GM18951 (cell line): ENCODE measurements around the gene TMEM51.

Experiments
- POLR2A ChIP-seq: IDR thresholded peaks from 4 replicates; pipeline ENCODE4 v1.6.1; 2011; ENCODE audit warnings: mild to moderate bottlenecking; ENCODE audit not compliant: insufficient read length, insufficient read depth; ENCODE audit errors: extremely low read depth
- in situ Hi-C: fragments of 300-500 bp; cut with MboI; formaldehyde crosslinking; loops from one replicate; pipeline ENCODE4 v1.12.0; 2022; ENCODE audit warnings: low sequenced_read_pairs, mixed read lengths, inconsistent platforms; ENCODE audit not compliant: unreplicated experiment

Gene TMEM51

GRCh38 chr1:15181564-15181963 lies 28.0 kb downstream of the TMEM51 start:
- in situ Hi-C loops, result no loop called here

GRCh38 chr1:15184436-15185241 lies 31.1 kb downstream of the TMEM51 start:
- in situ Hi-C loops, result no loop called here
- TF ChIP-seq POLR2A, result no peak

More at GRCh38 chr1:15181564-15181963, 28.0 kb downstream of the TMEM51 start:
- no peak for TF ChIP-seq POLR2A

- in situ Hi-C loops, result no loop called here
Observed at GRCh38 chr1:15185617-15186016, 32.1 kb downstream of the TMEM51 start.

GRCh38 chr1:15186073-15186845 lies 32.7 kb downstream of the TMEM51 start:
- no peak for TF ChIP-seq POLR2A
- in situ Hi-C loops, result no loop called here

More at GRCh38 chr1:15185617-15186016, 32.1 kb downstream of the TMEM51 start:
- no peak for TF ChIP-seq POLR2A

- in situ Hi-C loops, result no loop called here
- no peak for TF ChIP-seq POLR2A
Observed at GRCh38 chr1:15186846-15187151, 33.3 kb downstream of the TMEM51 start.

GRCh38 chr1:15187175-15188129 lies 33.9 kb downstream of the TMEM51 start:
- no peak for TF ChIP-seq POLR2A
- in situ Hi-C loops, result no loop called here

DNA sequence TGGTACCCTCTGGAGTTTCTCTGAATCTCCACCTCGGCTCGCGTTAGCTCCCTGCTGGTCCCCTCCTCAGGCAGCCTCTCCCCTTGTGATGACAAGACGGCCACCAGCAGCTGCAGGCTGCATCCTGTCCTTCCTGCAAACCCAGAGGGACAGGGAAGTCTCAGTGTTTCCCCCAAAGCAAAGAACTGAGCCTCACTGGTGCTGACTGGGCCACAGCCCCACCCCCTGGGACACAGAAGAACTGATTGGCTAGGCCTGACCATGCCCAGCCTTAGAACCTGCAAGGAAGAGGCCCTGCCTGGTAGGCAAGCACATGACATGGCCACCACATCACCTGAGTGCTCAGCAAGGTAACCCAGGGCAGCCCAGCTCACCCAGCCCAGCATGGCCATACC lies 34.6 kb downstream of the TMEM51 start:
- in situ Hi-C loops, result no loop called here
- TF ChIP-seq POLR2A, result no peak

DNA sequence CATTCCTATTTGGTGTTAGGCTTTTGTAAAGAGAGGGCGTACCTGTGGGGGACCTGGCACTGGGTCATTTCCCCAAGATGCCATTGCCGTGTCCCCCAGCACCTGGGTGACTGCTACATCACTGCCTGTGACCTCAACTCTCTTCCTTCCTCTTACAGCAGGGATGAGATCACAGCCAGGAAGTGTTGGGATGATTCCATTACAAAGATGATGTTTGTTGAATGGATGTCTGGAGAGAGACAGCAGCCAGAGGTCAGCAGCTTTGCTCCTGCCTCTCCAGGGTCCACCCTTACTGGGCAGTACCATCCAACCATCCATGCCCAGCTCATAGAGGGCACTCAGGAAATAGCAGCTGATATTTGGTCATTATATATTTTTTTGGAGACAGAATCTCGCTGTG lies 35.1 kb downstream of the TMEM51 start:
- no peak for TF ChIP-seq POLR2A
- in situ Hi-C loops, result no loop called here

- TF ChIP-seq POLR2A, result no peak
- in situ Hi-C loops, result no loop called here
Observed at GRCh38 chr1:15189692-15190370, 36.3 kb downstream of the TMEM51 start.

- TF ChIP-seq POLR2A, result no peak
- in situ Hi-C loops, result no loop called here
Observed at GRCh38 chr1:15191267-15191666, 37.7 kb downstream of the TMEM51 start.

GRCh38 chr1:15191770-15192169 lies 38.2 kb downstream of the TMEM51 start:
- in situ Hi-C loops, result no loop called here
- no peak for TF ChIP-seq POLR2A

GRCh38 chr1:15192916-15193550 lies 39.5 kb downstream of the TMEM51 start:
- in situ Hi-C loops, result no loop called here
- TF ChIP-seq POLR2A, result no peak

GRCh38 chr1:15195420-15196052 lies 42.0 kb downstream of the TMEM51 start:
- in situ Hi-C loops, result no loop called here
- no peak for TF ChIP-seq POLR2A
